Progenitor cell of endocrine pancreas (in vitro differentiated cells): ENCODE results near the gene PPDPF. TPM values are rescaled to one million over a fixed set of nuclear protein-coding genes. Genes with fewer than 3 reads are reported as not detected.
A peak's percentile ranks its signal among the peaks of the same experiment; 100 is the strongest.
"Not testable (repeated sequence)": the region's sequence is repeated elsewhere in the genome, so short reads cannot be mapped to it uniquely, and the experiment has no call there.

Experiments used
- DNase-seq: peaks from one replicate; pipeline ENCODE4 v3.0.0; 2021; ENCODE audit warnings: low spot score; ENCODE audit not compliant: unreplicated experiment
- H3K27ac Mint-ChIP-seq: 2 replicates; pipeline ENCODE4 v1.8.0; 2021; ENCODE audit warnings: mild to moderate bottlenecking, moderate library complexity, mixed read lengths
- H3K27me3 Mint-ChIP-seq: 2 replicates; pipeline ENCODE4 v1.8.0; 2021; ENCODE audit warnings: mixed read lengths
- H3K36me3 Mint-ChIP-seq: 2 replicates; pipeline ENCODE4 v1.8.0; 2022; ENCODE audit warnings: mixed read lengths; ENCODE audit not compliant: insufficient read depth
- H3K4me1 Mint-ChIP-seq: 2 replicates; pipeline ENCODE4 v1.8.0; 2021; ENCODE audit warnings: low read depth, mixed read lengths
- H3K4me3 Mint-ChIP-seq: 2 replicates; pipeline ENCODE4 v1.8.0; 2021; ENCODE audit warnings: low read depth, mild to moderate bottlenecking, moderate library complexity, mixed read lengths
- H3K9me3 Mint-ChIP-seq: 2 replicates; pipeline ENCODE4 v1.8.0; 2021; ENCODE audit warnings: low read depth, mixed read lengths
- CTCF ChIP-seq: fragments of 200-600 bp; sonication (generic); IDR thresholded peaks from one replicate; pipeline ENCODE4 v1.5.0; 2021; ENCODE audit warnings: antibody characterized with exemption, mild to moderate bottlenecking; ENCODE audit not compliant: unreplicated experiment
- total RNA-seq: library from RNA; stranded (reverse); gene quantifications from 2 replicates; pipeline ENCODE4 v1.2.1, GENCODE V29; 2021

PPDPF gene
- total RNA-seq, 1 donor from 2014 or later: 374 TPM

GRCh38 chr20:63508072-63508768, 12.3 kb upstream of the PPDPF start:
- DNase-seq: peak; percentile 7
- Mint-ChIP-seq H3K36me3 (no peaks in the 10 kb centered on the region), H3K9me3 (peaks cover 14% of the 10 kb centered on the region), H3K27me3 (peaks cover 46% of the 10 kb centered on the region), H3K27ac (no peak overlapping the region), H3K4me3 (no peak overlapping the region), H3K4me1 (no peaks in the 10 kb centered on the region)
- TF ChIP-seq CTCF: no peak

GRCh38 chr20:63509088-63509564, 11.4 kb upstream of the PPDPF start:
- peaks cover 14% of the 10 kb centered on the region for H3K9me3 Mint-ChIP-seq
- no peaks in the 10 kb centered on the region for H3K36me3 Mint-ChIP-seq
- no peak overlapping the region for H3K4me3 Mint-ChIP-seq
- H3K4me1 Mint-ChIP-seq: no peaks in the 10 kb centered on the region
- H3K27me3 Mint-ChIP-seq: peaks cover 45% of the 10 kb centered on the region
- DNase-seq: no peak
- TF ChIP-seq CTCF: no peak
- no peak overlapping the region for H3K27ac Mint-ChIP-seq

- H3K36me3 Mint-ChIP-seq: no peaks in the 10 kb centered on the region
- DNase-seq: no peak
These were observed 7.4 kb upstream of the PPDPF start for GRCh38 chr20:63513207-63513606.

GRCh38 chr20:63514520-63514919, 6.0 kb upstream of the PPDPF start:
- H3K4me3 Mint-ChIP-seq, H3K4me1 Mint-ChIP-seq, H3K36me3 Mint-ChIP-seq, H3K27ac Mint-ChIP-seq, DNase-seq, H3K9me3 Mint-ChIP-seq: not testable (repeated sequence)
- peaks cover 40% of the 10 kb centered on the region for H3K27me3 Mint-ChIP-seq

More at GRCh38 chr20:63513207-63513606, 7.4 kb upstream of the PPDPF start:
- Mint-ChIP-seq H3K9me3 (peaks cover 4% of the 10 kb centered on the region), H3K27me3 (peaks cover 43% of the 10 kb centered on the region), H3K27ac (no peak overlapping the region), H3K4me1 (no peaks in the 10 kb centered on the region), H3K4me3 (no peak overlapping the region)
- TF ChIP-seq CTCF: no peak

- H3K27ac Mint-ChIP-seq: peak overlapping the region; percentile 82
- peaks cover 25% of the 10 kb centered on the region for H3K27me3 Mint-ChIP-seq
- peaks cover 2% of the 10 kb centered on the region for H3K36me3 Mint-ChIP-seq
- no peak for TF ChIP-seq CTCF
- peaks cover 4% of the 10 kb centered on the region for H3K4me1 Mint-ChIP-seq
- DNase-seq: peak; percentile 9
- no peaks in the 10 kb centered on the region for H3K9me3 Mint-ChIP-seq
- peak overlapping the region; percentile 45 for H3K4me3 Mint-ChIP-seq
These were observed 2.9 kb upstream of the PPDPF start for GRCh38 chr20:63517376-63518309.
